IMR-90 (cell line): ENCODE data around the gene PDGFD. TPM values are rescaled to one million over a fixed set of nuclear protein-coding genes. Genes with fewer than 3 reads are reported as not detected.

ENCODE experiments used
- ATAC-seq: fragments of 200-7000 bp; cut with Tn5 transposase; 2 replicates; pipeline ENCODE4 v1.9.1; 2020; ENCODE audit warnings: low read depth, mild to moderate bottlenecking, moderate library complexity
- BruUV-seq: library from RNA; stranded (reverse); fragments of 400-500 nt; replicated peaks from 2 replicates; lab custom pipeline; 2021; lab: Mats Ljungman, UMichigan
- CTCF ChIA-PET: fragments of 300-600 bp; formaldehyde crosslinking; extraction: SDS; loops from one replicate; lab custom pipeline; 2021; ENCODE audit warnings: antibody characterized with exemption; lab: Yijun Ruan, JAX
- POLR2A ChIA-PET: fragments of 300-600 bp; sonication (Branson Sonifier 250); formaldehyde crosslinking; loops from one replicate; lab custom pipeline; 2022; ENCODE audit warnings: antibody characterized with exemption; ENCODE audit not compliant: unreplicated experiment; lab: Charles Lee
- DNase-seq: peaks from one replicate; pipeline ENCODE4 v3.0.0; 2013
- H2AFZ ChIP-seq: replicated peaks from 2 replicates; pipeline ENCODE3; 2013; ENCODE audit warnings: low read length, mild to moderate bottlenecking; ENCODE audit not compliant: poor library complexity
- H2AK5ac ChIP-seq: 2 replicates; pipeline ENCODE4 v1.6.1; 2013; ENCODE audit warnings: low read depth, low read length, inconsistent platforms
- H2AK9ac ChIP-seq: replicated peaks from 2 replicates; pipeline ENCODE3; 2013; ENCODE audit warnings: mild to moderate bottlenecking, low read depth, low read length, moderate library complexity; ENCODE audit not compliant: poor library complexity
- H2BK120ac ChIP-seq: 2 replicates; pipeline ENCODE4 v1.6.1; 2013; ENCODE audit warnings: low read depth, low read length, inconsistent platforms
- H2BK15ac ChIP-seq: 3 replicates; pipeline ENCODE4 v1.6.1; 2013; ENCODE audit warnings: low read depth, low read length, inconsistent platforms
- H2BK20ac ChIP-seq: 2 replicates; pipeline ENCODE4 v1.6.1; 2013; ENCODE audit warnings: low read depth, mild to moderate bottlenecking, inconsistent platforms, low read length, moderate library complexity
- H2BK5ac ChIP-seq: 2 replicates; pipeline ENCODE4 v1.6.1; 2013; ENCODE audit warnings: mild to moderate bottlenecking, low read depth, low read length, inconsistent platforms; ENCODE audit not compliant: poor library complexity, severe bottlenecking
- H3K14ac ChIP-seq: replicated peaks from 2 replicates; pipeline ENCODE4 v1.6.1; 2013; ENCODE audit warnings: low read depth, low read length, inconsistent platforms
- H3K18ac ChIP-seq: 2 replicates; pipeline ENCODE4 v1.6.1; 2013; ENCODE audit warnings: low read depth, low read length, control low read depth
- H3K23ac ChIP-seq: 2 replicates; pipeline ENCODE4 v1.6.1; 2013; ENCODE audit warnings: low read depth, low read length, inconsistent platforms
- H3K27ac ChIP-seq: 2 replicates; pipeline ENCODE4 v1.5.1; 2013; ENCODE audit warnings: mild to moderate bottlenecking, control low read depth, low read length; ENCODE audit not compliant: insufficient read depth
- H3K27me3 ChIP-seq: 2 replicates; pipeline ENCODE4 v1.6.1; 2013; ENCODE audit warnings: low read length; ENCODE audit not compliant: control insufficient read depth, insufficient read depth
- H3K36me3 ChIP-seq: 2 replicates; pipeline ENCODE4 v1.6.1; 2013; ENCODE audit warnings: low read length, mixed read lengths; ENCODE audit not compliant: control insufficient read depth, insufficient read depth
- H3K4ac ChIP-seq: 2 replicates; pipeline ENCODE4 v1.6.1; 2013; ENCODE audit warnings: low read depth, low read length, inconsistent platforms
- H3K4me1 ChIP-seq: 2 replicates; pipeline ENCODE4 v1.6.1; 2013; ENCODE audit warnings: low read length, mixed read lengths; ENCODE audit not compliant: control insufficient read depth, insufficient read depth
- H3K4me2 ChIP-seq: 2 replicates; pipeline ENCODE4 v1.6.1; 2013; ENCODE audit warnings: low read depth, mild to moderate bottlenecking, control low read depth, low read length, moderate library complexity
- H3K4me3 ChIP-seq: 2 replicates; pipeline ENCODE4 v1.5.1; 2013; ENCODE audit warnings: low read depth, mild to moderate bottlenecking, control low read depth, low read length, moderate library complexity; ENCODE audit not compliant: insufficient read depth
- H3K56ac ChIP-seq: 2 replicates; pipeline ENCODE4 v1.6.1; 2013; ENCODE audit warnings: low read length, inconsistent platforms; ENCODE audit not compliant: insufficient read depth; ENCODE audit errors: extremely low read depth
- H3K79me1 ChIP-seq, 2 experiments: 2 replicates each; pipeline ENCODE4 v1.6.1; 2013; ENCODE audit warnings: low read length in 2 of 2, inconsistent platforms in 1 of 2, low read depth in 1 of 2
- H3K9ac ChIP-seq: 2 replicates; pipeline ENCODE4 v1.6.1; 2013; ENCODE audit warnings: low read depth, low read length, control low read depth
- H3K9me1 ChIP-seq: 2 replicates; pipeline ENCODE4 v1.6.1; 2013; ENCODE audit warnings: low read length, inconsistent platforms; ENCODE audit not compliant: insufficient read depth
- H3K9me3 ChIP-seq: 2 replicates; pipeline ENCODE4 v1.6.1; 2013; ENCODE audit warnings: low read length; ENCODE audit not compliant: control insufficient read depth, insufficient read depth
- H4K20me1 ChIP-seq: 2 replicates; pipeline ENCODE4 v1.6.1; 2013; ENCODE audit warnings: low read length, inconsistent platforms; ENCODE audit not compliant: insufficient read depth
- H4K5ac ChIP-seq: 2 replicates; pipeline ENCODE4 v1.6.1; 2013; ENCODE audit warnings: mild to moderate bottlenecking, low read depth, low read length, control low read depth
- H4K8ac ChIP-seq, 2 experiments: 2 replicates each; pipeline ENCODE4 v1.6.1; 2013; ENCODE audit warnings: low read depth in 2 of 2, low read length in 2 of 2, control low read depth in 1 of 2, inconsistent platforms in 1 of 2
- H4K91ac ChIP-seq: 2 replicates; pipeline ENCODE4 v1.6.1; 2013; ENCODE audit warnings: low read depth, low read length, inconsistent platforms; ENCODE audit not compliant: insufficient read depth
- BHLHE40 ChIP-seq: fragments of 150-350 bp; IDR thresholded peaks from 2 replicates; pipeline ENCODE4 v1.6.1; 2016; ENCODE audit warnings: mild to moderate bottlenecking, low read depth, low read length
- CEBPB ChIP-seq: IDR thresholded peaks from 2 replicates; pipeline ENCODE4 v1.6.1; 2012; ENCODE audit warnings: low read depth, low read length, improper control_type of control experiment
- CHD1 ChIP-seq: IDR thresholded peaks from 2 replicates; pipeline ENCODE4 v1.6.1; 2012; ENCODE audit warnings: low read depth, low read length, improper control_type of control experiment
- ELK1 ChIP-seq: fragments of 150-350 bp; IDR thresholded peaks from 2 replicates; pipeline ENCODE4 v1.6.1; 2016; ENCODE audit warnings: low read depth, mild to moderate bottlenecking, low read length, moderate library complexity, borderline replicate concordance
- FOS ChIP-seq: fragments of 150-350 bp; IDR thresholded peaks from 2 replicates; pipeline ENCODE4 v1.6.1; 2016; ENCODE audit warnings: low read depth, low read length
- MAZ ChIP-seq: IDR thresholded peaks from 2 replicates; pipeline ENCODE4 v1.6.1; 2012; ENCODE audit warnings: low read depth, mild to moderate bottlenecking, low read length, improper control_type of control experiment, moderate library complexity, borderline replicate concordance
- MXI1 ChIP-seq: IDR thresholded peaks from 2 replicates; pipeline ENCODE4 v1.6.1; 2012; ENCODE audit warnings: low read depth, mild to moderate bottlenecking, low read length, moderate library complexity, borderline replicate concordance
- NFE2L2 ChIP-seq: fragments of 150-350 bp; IDR thresholded peaks from 2 replicates; pipeline ENCODE4 v1.6.1; 2016; ENCODE audit warnings: low read depth, mild to moderate bottlenecking, low read length
- POLR2A ChIP-seq: IDR thresholded peaks from 2 replicates; pipeline ENCODE4 v1.6.1; 2012; ENCODE audit warnings: mild to moderate bottlenecking, low read depth, low read length
- RCOR1 ChIP-seq: IDR thresholded peaks from 2 replicates; pipeline ENCODE4 v1.6.1; 2012; ENCODE audit warnings: mild to moderate bottlenecking, low read length, improper control_type of control experiment; ENCODE audit not compliant: insufficient replicate concordance
- RFX5 ChIP-seq: IDR thresholded peaks from 2 replicates; pipeline ENCODE4 v1.8.0; 2012; ENCODE audit warnings: low read depth, mild to moderate bottlenecking, low read length, moderate library complexity
- SMC3 ChIP-seq: fragments of 150-350 bp; IDR thresholded peaks from 2 replicates; pipeline ENCODE4 v1.6.1; 2016; ENCODE audit warnings: low read depth, mild to moderate bottlenecking, antibody characterized with exemption, low read length, moderate library complexity
- USF2 ChIP-seq: fragments of 150-350 bp; IDR thresholded peaks from 2 replicates; pipeline ENCODE4 v1.6.1; 2017; ENCODE audit warnings: mild to moderate bottlenecking, antibody characterized with exemption, low read length, low read depth
- WGBS, 2 experiments: methylation state at CpG; one replicate each; pipeline versions ENCODE4 v1.1.5 to v1.1.7; 2013; ENCODE audit warnings: missing lambda C conversion rate in 2 of 2; ENCODE audit not compliant: insufficient read length in 1 of 2; ENCODE audit errors: extremely low coverage in 2 of 2; 5-methylcytosine and 5-hydroxymethylcytosine counted together
- dilution Hi-C: fragments of 300-500 bp; cut with HindIII; formaldehyde crosslinking; loops from one replicate; pipeline ENCODE4 v1.14.3; 2018; ENCODE audit warnings: low sequenced_read_pairs; ENCODE audit not compliant: unreplicated experiment
- in situ Hi-C: fragments of 300-500 bp; cut with MboI; formaldehyde crosslinking; loops from 3 replicates; pipeline ENCODE4 v1.14.3; 2019; ENCODE audit warnings: low sequenced_read_pairs, inconsistent platforms, mixed read lengths
- intact Hi-C: fragments of 100-400 bp; cut with micrococcal nuclease; formaldehyde crosslinking; loops from 2 replicates; pipeline ENCODE4 v1.10.0; 2022
- polyA plus RNA-seq, 3 experiments: library from polyadenylated mRNA; depleted of rRNA; stranded (reverse); fragments of >200 nt; gene quantifications; 2 replicates each; pipeline ENCODE4 v1.2.3, GENCODE V29; 2012; ENCODE audit warnings: low replicate concordance in 1 of 3
- total RNA-seq: library from RNA; depleted of rRNA; stranded (reverse); fragments of >200 nt; gene quantifications from 2 replicates; pipeline ENCODE4 v1.2.3, GENCODE V29; 2012
- TF ChIP-seq, protein P1 (sequence below): conservative IDR thresholded peaks from 2 replicates; pipeline ENCODE4 v1.5.1; 2012; ENCODE audit warnings: mild to moderate bottlenecking, low read depth, low read length, improper control_type of control experiment

PDGFD gene
- total and polyA plus RNA-seq, 2 of the 4 experiments (the other 2 are of a cell fraction): 2.1 to 3.0 TPM

DNA sequence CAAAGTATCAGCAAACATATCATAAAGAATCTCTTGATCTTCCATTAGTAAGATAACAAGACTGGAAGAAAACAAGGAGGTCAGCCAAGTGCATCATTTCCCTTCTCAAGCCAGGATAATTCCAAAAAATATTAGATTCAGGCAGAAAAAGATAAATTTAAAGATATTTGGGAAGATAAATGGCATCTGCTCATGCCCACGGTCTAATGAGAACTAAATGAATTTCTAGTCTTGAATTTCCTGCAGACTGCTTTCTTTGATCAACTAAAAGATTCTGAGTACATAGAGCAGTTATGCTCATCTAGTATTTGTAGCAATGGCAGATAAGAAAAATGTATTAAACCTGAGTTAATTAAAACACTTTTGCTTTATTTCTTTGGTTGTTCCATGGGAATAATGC is 96.4 kb downstream of the PDGFD start:
- H4K5ac ChIP-seq: no peak overlapping the region
- H3K56ac ChIP-seq: no peak overlapping the region
- H2BK5ac ChIP-seq: no peak overlapping the region
- H2AK9ac ChIP-seq: no peak overlapping the region
- in situ Hi-C loops: no loop called here
- ATAC-seq (no peak), DNase-seq (no peak)
- CTCF ChIA-PET: no interaction called here
- H3K9ac ChIP-seq: no peak overlapping the region
- no peak overlapping the region for H2BK120ac ChIP-seq
- H4K91ac ChIP-seq: no peak overlapping the region
- no peaks in the 10 kb centered on the region for H3K4me1 ChIP-seq
- no peaks in the 10 kb centered on the region for H3K79me1 ChIP-seq
- H3K4me2 ChIP-seq: no peak overlapping the region
- no peak overlapping the region for H2BK20ac ChIP-seq
- no peak overlapping the region for H2AFZ ChIP-seq
- H3K23ac ChIP-seq: no peak overlapping the region
- no peak overlapping the region for H3K27ac ChIP-seq
- no peak overlapping the region for H2AK5ac ChIP-seq
- no peaks in the 10 kb centered on the region for H4K20me1 ChIP-seq
- H3K18ac ChIP-seq: no peak overlapping the region
- intact Hi-C loops: no loop called here
- H3K9me3 ChIP-seq: no peaks in the 10 kb centered on the region
- H3K9me1 ChIP-seq: no peaks in the 10 kb centered on the region
- H3K14ac ChIP-seq: no peak overlapping the region
- no peaks in the 10 kb centered on the region for H3K36me3 ChIP-seq
- POLR2A ChIA-PET: no interaction called here
- no TSS peak for BruUV-seq
- dilution Hi-C loops: no loop called here
- no peaks in the 10 kb centered on the region for H3K27me3 ChIP-seq
- H3K4ac ChIP-seq: no peak overlapping the region
- WGBS, 2 experiments: no CpG with 5 or more reads among the region's 1 CpG
- TF ChIP-seq CHD1: no peak
- TF ChIP-seq ELK1: no peak
- no peak for TF ChIP-seq RCOR1
- no peak for TF ChIP-seq MXI1
- no peak for TF ChIP-seq POLR2A
- no peak for TF ChIP-seq RFX5
- TF ChIP-seq MAZ: no peak
- TF ChIP-seq BHLHE40: no peak
- no peak for TF ChIP-seq USF2
- no peak for TF ChIP-seq SMC3
- TF ChIP-seq NFE2L2: no peak
- no peak for TF ChIP-seq FOS
- TF ChIP-seq CEBPB: no peak
- TF ChIP-seq, protein P1, sequence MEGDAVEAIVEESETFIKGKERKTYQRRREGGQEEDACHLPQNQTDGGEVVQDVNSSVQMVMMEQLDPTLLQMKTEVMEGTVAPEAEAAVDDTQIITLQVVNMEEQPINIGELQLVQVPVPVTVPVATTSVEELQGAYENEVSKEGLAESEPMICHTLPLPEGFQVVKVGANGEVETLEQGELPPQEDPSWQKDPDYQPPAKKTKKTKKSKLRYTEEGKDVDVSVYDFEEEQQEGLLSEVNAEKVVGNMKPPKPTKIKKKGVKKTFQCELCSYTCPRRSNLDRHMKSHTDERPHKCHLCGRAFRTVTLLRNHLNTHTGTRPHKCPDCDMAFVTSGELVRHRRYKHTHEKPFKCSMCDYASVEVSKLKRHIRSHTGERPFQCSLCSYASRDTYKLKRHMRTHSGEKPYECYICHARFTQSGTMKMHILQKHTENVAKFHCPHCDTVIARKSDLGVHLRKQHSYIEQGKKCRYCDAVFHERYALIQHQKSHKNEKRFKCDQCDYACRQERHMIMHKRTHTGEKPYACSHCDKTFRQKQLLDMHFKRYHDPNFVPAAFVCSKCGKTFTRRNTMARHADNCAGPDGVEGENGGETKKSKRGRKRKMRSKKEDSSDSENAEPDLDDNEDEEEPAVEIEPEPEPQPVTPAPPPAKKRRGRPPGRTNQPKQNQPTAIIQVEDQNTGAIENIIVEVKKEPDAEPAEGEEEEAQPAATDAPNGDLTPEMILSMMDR: no peak
- no peak overlapping the region for H3K4me3 ChIP-seq
- H4K8ac ChIP-seq: no peak overlapping the region
- no peak overlapping the region for H2BK15ac ChIP-seq
